Activated CD4-positive, alpha-beta T cell treated with anti-CD3 and anti-CD28 coated beads, Interleukin-10, Interleukin-2, amounts not matched to agents 100 ng/mL and 50 ng/mL, durations not matched to agents 16 hours and 8 hours (primary cell): ENCODE data around the gene GJC3.
"Not testable (repeated sequence)": the region's sequence is repeated elsewhere in the genome, so short reads cannot be mapped to it uniquely, and the experiment has no call there.

Experiments used
- DNase-seq: peaks from one replicate; pipeline ENCODE4 v3.0.0-alpha.2; 2020

Gene GJC3

GRCh38 chr7:99928188-99928587, 1.2 kb downstream of the GJC3 start:
- DNase-seq: no peak

GRCh38 chr7:99927536-99927935, 1.9 kb downstream of the GJC3 start:
- no peak for DNase-seq

GRCh38 chr7:99926321-99926720, 3.1 kb downstream of the GJC3 start:
- no peak for DNase-seq

- no peak for DNase-seq
Measured at GRCh38 chr7:99923200-99923599, 6.2 kb downstream of the GJC3 start.

- DNase-seq: no peak
Measured at GRCh38 chr7:99920149-99920548, 9.3 kb downstream of the GJC3 start.

GRCh38 chr7:99919814-99920112, 9.7 kb downstream of the GJC3 start:
- no peak for DNase-seq

- peak; percentile 97 for DNase-seq
Measured at GRCh38 chr7:99918959-99919813, 10.2 kb downstream of the GJC3 start, which contains the start of gene TRIM4. Gene TRIM4, minus strand, starts transcription at chr7:99919530. Its CDS starts 129 bp downstream, at chr7:99919401.

- DNase-seq: no peak
Measured at GRCh38 chr7:99910976-99911375, 18.4 kb downstream of the GJC3 start.

- no peak for DNase-seq
Measured at GRCh38 chr7:99901581-99901980, 27.8 kb downstream of the GJC3 start.

- DNase-seq: no peak
Measured at GRCh38 chr7:99899830-99900519, 29.4 kb downstream of the GJC3 start.

- DNase-seq: no peak
Measured at GRCh38 chr7:99898836-99899235, 30.6 kb downstream of the GJC3 start.

- no peak for DNase-seq
Measured at GRCh38 chr7:99898023-99898357, 31.4 kb downstream of the GJC3 start.

GRCh38 chr7:99897322-99898022, 31.9 kb downstream of the GJC3 start:
- peak; percentile 36 for DNase-seq

- DNase-seq: no peak
Measured at GRCh38 chr7:99894738-99895137, 34.7 kb downstream of the GJC3 start.

- no peak for DNase-seq
Measured at GRCh38 chr7:99893280-99893679, 36.1 kb downstream of the GJC3 start.

GRCh38 chr7:99890348-99890747, 39.1 kb downstream of the GJC3 start:
- not testable (repeated sequence) for DNase-seq

GRCh38 chr7:99888366-99888765, 41.1 kb downstream of the GJC3 start:
- DNase-seq: not testable (repeated sequence)

- DNase-seq: no peak
Measured at GRCh38 chr7:99881370-99881769, 48.0 kb downstream of the GJC3 start.

- no peak for DNase-seq
Measured at GRCh38 chr7:99876933-99877332, 52.5 kb downstream of the GJC3 start, which contains the start of gene OR2AE1. Gene OR2AE1, minus strand, starts transcription at chr7:99877033. Its CDS starts 0 bp downstream, at chr7:99877033.

GRCh38 chr7:99876491-99876890, 52.9 kb downstream of the GJC3 start:
- no peak for DNase-seq
